H9 (cell line): ENCODE data around the gene ATE1. TPM values are rescaled to one million over a fixed set of nuclear protein-coding genes. Genes with fewer than 3 reads are reported as not detected.

Experiments used
- DNase-seq: peaks from one replicate; pipeline ENCODE4 v3.0.0-alpha.2; 2017
- H2AFZ ChIP-seq: one replicate; pipeline ENCODE4 v1.6.1; 2013; ENCODE audit warnings: mild to moderate bottlenecking, low read length, control low read depth, moderate library complexity
- H2AK5ac ChIP-seq: 2 replicates; pipeline ENCODE4 v1.6.1; 2013; ENCODE audit warnings: low read length, control low read depth, mixed read lengths; ENCODE audit not compliant: insufficient read length
- H2BK120ac ChIP-seq: one replicate; pipeline ENCODE4 v1.6.1; 2013; ENCODE audit warnings: low read depth, mild to moderate bottlenecking, low read length, control low read depth, inconsistent platforms; ENCODE audit not compliant: poor library complexity, severe bottlenecking
- H2BK12ac ChIP-seq: 2 replicates; pipeline ENCODE4 v1.6.1; 2013; ENCODE audit warnings: low read length, control low read depth, mixed read lengths, low read depth; ENCODE audit not compliant: insufficient read length
- H2BK15ac ChIP-seq: 2 replicates; pipeline ENCODE4 v1.6.1; 2013; ENCODE audit warnings: low read depth, low read length, control low read depth
- H2BK20ac ChIP-seq: one replicate; pipeline ENCODE4 v1.6.1; 2013; ENCODE audit warnings: low read depth, mild to moderate bottlenecking, low read length, control low read depth, inconsistent platforms; ENCODE audit not compliant: poor library complexity, severe bottlenecking
- H2BK5ac ChIP-seq: 2 replicates; pipeline ENCODE4 v1.6.1; 2013; ENCODE audit warnings: low read length, control low read depth, mixed read lengths; ENCODE audit not compliant: insufficient read length
- H3K14ac ChIP-seq: 2 replicates; pipeline ENCODE4 v1.6.1; 2013; ENCODE audit warnings: low read length, control low read depth; ENCODE audit not compliant: insufficient read depth
- H3K18ac ChIP-seq: 2 replicates; pipeline ENCODE4 v1.6.1; 2013; ENCODE audit warnings: low read depth, mild to moderate bottlenecking, mixed read lengths, low read length, control low read depth; ENCODE audit not compliant: insufficient read length
- H3K23ac ChIP-seq: 2 replicates; pipeline ENCODE4 v1.6.1; 2013; ENCODE audit warnings: low read length, control low read depth, mixed read lengths, low read depth; ENCODE audit not compliant: insufficient read length
- H3K23me2 ChIP-seq: 2 replicates; pipeline ENCODE4 v1.6.1; 2013; ENCODE audit warnings: low read depth, mild to moderate bottlenecking, mixed read lengths, low read length, control low read depth; ENCODE audit not compliant: insufficient read length, poor library complexity, severe bottlenecking
- H3K27ac ChIP-seq: 2 replicates; pipeline ENCODE4 v1.5.1; 2013; ENCODE audit warnings: low read length, control low read depth, mixed read lengths, low read depth; ENCODE audit not compliant: insufficient read length
- H3K27me3 ChIP-seq: 2 replicates; pipeline ENCODE4 v1.6.1; 2013; ENCODE audit warnings: low read length, control low read depth, inconsistent platforms; ENCODE audit not compliant: insufficient read depth
- H3K4ac ChIP-seq: 2 replicates; pipeline ENCODE4 v1.6.1; 2013; ENCODE audit warnings: low read depth, mild to moderate bottlenecking, control low read depth, inconsistent platforms, low read length, moderate library complexity
- H3K4me1 ChIP-seq: 2 replicates; pipeline ENCODE4 v1.6.1; 2013; ENCODE audit warnings: low read length, control low read depth, inconsistent platforms; ENCODE audit not compliant: insufficient read depth
- H3K4me2 ChIP-seq: 2 replicates; pipeline ENCODE4 v1.6.1; 2013; ENCODE audit warnings: low read length, control low read depth, mixed read lengths; ENCODE audit not compliant: insufficient read length, insufficient read depth
- H3K56ac ChIP-seq: 2 replicates; pipeline ENCODE4 v1.6.1; 2013; ENCODE audit warnings: low read depth, mild to moderate bottlenecking, mixed read lengths, low read length, control low read depth; ENCODE audit not compliant: insufficient read length
- H3K79me1 ChIP-seq: 2 replicates; pipeline ENCODE4 v1.6.1; 2013; ENCODE audit warnings: low read depth, mild to moderate bottlenecking, moderate library complexity, low read length, control low read depth, inconsistent platforms; ENCODE audit not compliant: insufficient read depth, poor library complexity, severe bottlenecking
- H3K79me2 ChIP-seq: 2 replicates; pipeline ENCODE4 v1.6.1; 2013; ENCODE audit warnings: low read length, control low read depth, inconsistent platforms; ENCODE audit not compliant: insufficient read depth
- H3K9ac ChIP-seq: 2 replicates; pipeline ENCODE4 v1.6.1; 2013; ENCODE audit warnings: low read length, control low read depth, mixed read lengths; ENCODE audit not compliant: insufficient read length; ENCODE audit errors: extremely low read depth
- H3K9me3 ChIP-seq: one replicate; pipeline ENCODE4 v1.6.1; 2013; ENCODE audit warnings: low read depth, low read length, inconsistent platforms; ENCODE audit not compliant: control insufficient read depth
- H3T11ph ChIP-seq: one replicate; pipeline ENCODE4 v1.6.1; 2013; ENCODE audit warnings: mild to moderate bottlenecking, low read length, control low read depth, inconsistent platforms
- H4K20me1 ChIP-seq: one replicate; pipeline ENCODE4 v1.6.1; 2013; ENCODE audit not compliant: control insufficient read depth, insufficient read length, insufficient read depth
- H4K5ac ChIP-seq: 2 replicates; pipeline ENCODE4 v1.6.1; 2013; ENCODE audit warnings: low read depth, mild to moderate bottlenecking, mixed read lengths, low read length, control low read depth; ENCODE audit not compliant: insufficient read length
- H4K8ac ChIP-seq: replicated peaks from 2 replicates; pipeline ENCODE4 v1.6.1; 2013; ENCODE audit warnings: low read length, control low read depth, mixed read lengths, low read depth; ENCODE audit not compliant: insufficient read length
- H4K91ac ChIP-seq: 2 replicates; pipeline ENCODE4 v1.6.1; 2013; ENCODE audit warnings: low read depth, mild to moderate bottlenecking, moderate library complexity, mixed read lengths, low read length, control low read depth; ENCODE audit not compliant: insufficient read length
- H3K27ac Mint-ChIP-seq, 3 experiments: 2 replicates in 2 of 3; 3 replicates in 1 of 3; pipeline ENCODE4 v1.8.0; 2020 to 2021; ENCODE audit warnings: mixed read lengths in 3 of 3, mild to moderate bottlenecking in 1 of 3, moderate library complexity in 1 of 3
- H3K27me3 Mint-ChIP-seq: 2 replicates; pipeline ENCODE4 v1.8.0; 2021; ENCODE audit warnings: low read depth, mild to moderate bottlenecking, moderate library complexity, mixed read lengths
- H3K36me3 Mint-ChIP-seq, 3 experiments: 2 replicates in 2 of 3; 3 replicates in 1 of 3; pipeline ENCODE4 v1.8.0; 2020 to 2021; ENCODE audit warnings: low read depth in 3 of 3, mixed read lengths in 3 of 3; ENCODE audit not compliant: insufficient read depth in 1 of 3
- H3K4me1 Mint-ChIP-seq, 2 experiments: 2 replicates each; pipeline ENCODE4 v1.8.0; 2020; ENCODE audit warnings: mixed read lengths in 2 of 2
- H3K4me3 Mint-ChIP-seq, 2 experiments: 2 replicates in 1 of 2; 3 replicates in 1 of 2; pipeline ENCODE4 v1.8.0; 2020 to 2021; ENCODE audit warnings: mild to moderate bottlenecking in 2 of 2, mixed read lengths in 2 of 2, moderate library complexity in 1 of 2
- H3K9me3 Mint-ChIP-seq, 2 experiments: 2 replicates in 1 of 2; 3 replicates in 1 of 2; pipeline ENCODE4 v1.8.0; 2020; ENCODE audit warnings: mild to moderate bottlenecking in 2 of 2, mixed read lengths in 2 of 2, moderate library complexity in 1 of 2
- CTCF ChIP-seq: fragments of 200-600 bp; sonication (generic); conservative IDR thresholded peaks from 3 replicates; pipeline ENCODE4 v1.8.0; 2021; ENCODE audit warnings: antibody characterized with exemption, mild to moderate bottlenecking
- WGBS: extraction: QIAGEN DNeasy Blood & Tissue Kit; methylation state at CpG from one replicate; pipeline ENCODE4 v1.1.7; 2013; ENCODE audit warnings: missing lambda C conversion rate, low lambda C conversion rate, mixed read lengths; ENCODE audit not compliant: insufficient read length; ENCODE audit errors: extremely low coverage; 5-methylcytosine and 5-hydroxymethylcytosine counted together
- total RNA-seq: library from RNA; stranded (reverse); gene quantifications from 2 replicates; pipeline ENCODE4 v1.2.1, GENCODE V29; 2021

Gene ATE1
- total RNA-seq, 1 experiment from 2014 or later, result 29.0 TPM

GRCh38 chr10:121766426-121766825 is 161.4 kb downstream of the ATE1 start:
- Histone ChIP-seq H3K4me2 (no peak overlapping the region), H3K27ac (no peak overlapping the region), H4K5ac (no peak overlapping the region), H3K4ac (no peak overlapping the region), H3K14ac (no peak overlapping the region), H2BK12ac (no peak overlapping the region), H3K23me2 (no peaks in the 10 kb centered on the region), H3K79me2 (no peaks in the 10 kb centered on the region), H3K9me3 (no peaks in the 10 kb centered on the region), H4K8ac (no peak overlapping the region), H4K20me1 (no peaks in the 10 kb centered on the region), H3K4me1 (no peaks in the 10 kb centered on the region), H3K18ac (no peak overlapping the region), H2AFZ (no peak overlapping the region), H2BK20ac (no peak overlapping the region), H3T11ph (no peak overlapping the region), H3K56ac (no peak overlapping the region), H2BK15ac (no peak overlapping the region), H3K9ac (no peak overlapping the region), H2BK5ac (no peak overlapping the region), H2AK5ac (no peak overlapping the region), H3K23ac (no peak overlapping the region), H4K91ac (no peak overlapping the region), H3K79me1 (no peaks in the 10 kb centered on the region), H3K27me3 (no peaks in the 10 kb centered on the region), H2BK120ac (no peak overlapping the region)
- WGBS, result no CpG with 5 or more reads among the region's 4 CpGs
- H3K27me3 Mint-ChIP-seq, result no peaks in the 10 kb centered on the region
- H3K36me3 Mint-ChIP-seq, result peaks cover 13 to 40% (median 25%) of the 10 kb centered on the region in 3 experiments
- H3K27ac Mint-ChIP-seq, result peak overlapping the region in 1 of 3 experiments; percentile 21; a peak in 1 of 7 replicates
- no peak for DNase-seq
- no peak for TF ChIP-seq CTCF
- H3K4me3 Mint-ChIP-seq, result no peak overlapping the region
- no peaks in the 10 kb centered on the region for H3K4me1 Mint-ChIP-seq
- peaks cover 14 to 16% of the 10 kb centered on the region in 2 experiments; a peak in 4 of 5 replicates for H3K9me3 Mint-ChIP-seq
